Activated CD4-positive, alpha-beta T cell treated with anti-CD3 and anti-CD28 coated beads, Interleukin-2, amount 50 U/mL, for 16 hours (primary cell): ENCODE measurements around the gene TNS3.

Experiments used
- DNase-seq: peaks from one replicate; pipeline ENCODE4 v3.0.0-alpha.2; 2020

TNS3 gene

GRCh38 chr7:47233996-47234395, 347.9 kb downstream of the TNS3 start:
- no peak for DNase-seq

- no peak for DNase-seq
These were observed 349.0 kb downstream of the TNS3 start for GRCh38 chr7:47232751-47233412.

- no peak for DNase-seq
These were observed 350.3 kb downstream of the TNS3 start for GRCh38 chr7:47231627-47232026.

- DNase-seq = no peak
These were observed 350.9 kb downstream of the TNS3 start for GRCh38 chr7:47231032-47231431.

DNA sequence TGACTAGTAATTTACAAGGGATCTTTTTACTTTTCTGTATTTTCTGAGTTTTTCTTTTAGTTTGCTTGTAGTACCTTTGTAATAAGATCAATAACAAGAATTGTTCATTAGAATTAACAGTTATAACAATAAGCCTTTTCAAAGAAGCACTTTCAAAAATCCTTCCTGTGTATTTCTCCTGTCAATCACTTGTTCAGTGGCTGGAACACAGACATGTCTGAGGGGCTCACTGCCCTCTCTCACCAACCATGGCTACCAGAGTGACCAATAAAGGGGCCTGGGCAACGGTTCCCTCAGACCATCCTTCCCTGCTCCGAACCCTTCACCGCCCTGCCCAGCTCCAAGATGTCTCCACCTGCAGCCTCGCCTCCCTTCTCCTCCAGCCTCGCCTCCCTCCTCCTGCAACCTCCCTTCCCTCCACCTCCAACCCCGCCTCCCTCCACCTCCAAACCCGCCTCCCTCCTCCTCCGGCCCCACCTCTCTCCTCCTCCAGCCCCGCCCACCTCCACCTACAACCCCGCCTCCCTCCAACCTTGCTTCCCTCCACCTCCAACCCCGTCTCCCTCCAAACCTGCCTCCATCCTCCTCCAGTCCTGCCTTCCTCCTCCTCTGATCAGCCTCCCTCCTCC, 353.4 kb downstream of the TNS3 start:
- no peak for DNase-seq

DNA sequence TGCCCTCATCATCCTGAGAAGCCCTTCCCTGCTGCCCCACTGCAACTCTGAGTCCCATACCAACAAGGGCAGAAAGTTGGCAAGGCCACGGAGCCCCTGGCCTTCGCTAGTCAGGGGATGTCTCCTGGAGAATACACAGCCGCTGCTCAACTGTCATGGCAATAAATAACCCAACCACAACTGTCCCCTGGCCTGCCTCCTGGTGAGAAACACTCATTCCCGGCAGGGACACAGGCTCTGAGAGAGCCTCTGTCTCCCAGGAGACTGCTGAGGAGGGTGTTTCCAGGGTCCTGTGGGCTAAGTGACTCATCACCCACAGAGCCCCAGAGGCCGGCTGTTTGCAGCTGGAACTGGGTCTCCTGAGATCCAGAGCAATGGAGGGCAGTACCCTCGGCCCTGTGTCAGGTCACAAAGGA, 354.1 kb downstream of the TNS3 start:
- no peak for DNase-seq

- DNase-seq = no peak
These were observed 355.2 kb downstream of the TNS3 start for GRCh38 chr7:47226696-47227095.

DNA sequence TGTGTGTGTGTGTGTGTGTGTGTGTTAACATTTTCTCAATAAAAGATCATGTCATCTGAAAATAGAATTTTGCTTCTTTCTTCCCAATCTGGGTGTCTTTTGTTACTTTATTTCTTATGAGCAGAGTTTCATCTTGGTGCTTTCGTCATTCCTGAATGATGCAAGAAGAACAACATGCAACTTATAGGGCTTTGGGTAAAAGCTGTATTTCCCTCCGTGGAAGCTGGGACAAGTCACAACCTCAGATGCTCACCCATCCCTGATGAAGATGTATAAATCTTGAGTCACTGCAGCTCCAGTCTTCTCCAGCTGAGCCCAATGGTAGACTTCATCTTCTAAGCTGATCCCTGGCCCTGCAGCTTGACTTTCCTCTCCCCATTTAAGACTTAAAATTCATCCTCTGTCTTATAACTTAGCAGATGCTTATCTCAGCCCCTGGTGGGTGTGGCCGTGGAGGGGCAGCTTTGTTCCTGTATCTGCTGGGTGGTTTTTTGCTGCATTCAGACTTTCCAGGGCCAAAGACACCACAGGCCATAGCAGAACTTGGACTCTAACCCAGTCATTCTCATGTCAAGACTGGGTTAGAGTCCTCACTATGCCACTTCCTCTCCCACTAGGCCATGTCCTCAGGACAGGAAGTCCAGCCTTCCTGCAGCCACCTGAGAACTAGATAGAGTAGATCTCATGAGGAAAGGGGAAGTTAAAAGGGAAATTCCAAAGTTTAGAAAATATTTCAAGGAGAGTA, 356.4 kb downstream of the TNS3 start:
- no peak for DNase-seq
